HG02798 (cell line): ENCODE results near the gene PIK3R6.
A peak's percentile ranks its signal among the peaks of the same experiment; 100 is the strongest.
"Not testable (repeated sequence)": the region's sequence is repeated elsewhere in the genome, so short reads cannot be mapped to it uniquely, and the experiment has no call there.

Experiments used
- ATAC-seq: cut with Tn5 transposase; IDR thresholded peaks from one replicate; pipeline ENCODE4 v1.9.1; 2021; ENCODE audit warnings: mild to moderate bottlenecking; ENCODE audit not compliant: unreplicated experiment, poor library complexity

The PIK3R6 gene

GRCh38 chr17:8856869-8857575 lies 10.5 kb downstream of the PIK3R6 start:
- ATAC-seq: no peak

- not testable (repeated sequence) for ATAC-seq
Observed at GRCh38 chr17:8856205-8856603, 11.3 kb downstream of the PIK3R6 start.

- ATAC-seq: peak; percentile 45
Observed at GRCh38 chr17:8855477-8856204, 11.8 kb downstream of the PIK3R6 start.

- ATAC-seq: no peak
Observed at GRCh38 chr17:8851600-8851999, 15.9 kb downstream of the PIK3R6 start.

- no peak for ATAC-seq
Observed at GRCh38 chr17:8849311-8850041, 18.0 kb downstream of the PIK3R6 start.

- no peak for ATAC-seq
Observed at GRCh38 chr17:8847891-8848290, 19.6 kb downstream of the PIK3R6 start.

DNA sequence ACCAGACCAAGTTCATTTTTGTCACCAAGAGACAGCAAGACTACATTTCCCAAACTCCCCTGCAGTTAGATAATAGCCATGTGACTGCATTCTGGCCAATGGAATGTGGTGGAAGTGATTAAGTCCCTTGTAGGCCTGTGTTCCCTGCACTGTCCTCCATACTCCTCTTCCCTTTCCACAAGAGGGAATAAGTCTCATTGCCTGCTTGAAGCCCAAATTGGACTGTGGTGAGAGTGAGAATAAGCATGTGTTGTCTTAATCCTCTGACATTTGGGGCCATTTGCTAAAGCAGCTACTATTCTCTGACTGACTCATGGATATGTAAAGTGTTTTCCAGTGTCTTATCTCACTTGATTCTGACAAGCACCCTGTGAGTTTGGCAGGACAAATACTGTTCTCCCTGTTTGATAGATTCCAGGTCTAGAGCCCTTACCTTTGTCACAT lies 20.7 kb downstream of the PIK3R6 start:
- ATAC-seq: no peak

- ATAC-seq: no peak
Observed at GRCh38 chr17:8844229-8845218, 22.9 kb downstream of the PIK3R6 start.

DNA sequence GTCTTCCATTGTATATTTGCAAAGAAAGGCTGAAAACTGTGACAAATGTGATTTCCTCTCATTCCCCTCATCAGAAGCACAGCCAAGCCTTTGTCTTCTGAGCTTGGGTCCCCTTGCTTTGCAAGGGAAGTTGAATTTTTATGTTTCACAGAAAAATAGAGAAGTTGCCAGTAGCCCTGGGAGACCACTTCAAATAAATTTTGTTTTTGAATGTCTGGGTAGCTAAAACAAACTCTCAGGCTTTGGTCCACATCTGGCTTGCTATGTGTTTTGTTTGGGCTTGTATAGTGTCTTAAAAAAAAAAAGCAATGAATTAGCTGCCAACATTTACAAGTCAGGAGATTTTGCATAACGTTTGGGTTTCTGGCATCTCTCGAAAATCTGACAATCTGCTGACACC lies 24.1 kb downstream of the PIK3R6 start:
- ATAC-seq: no peak

DNA sequence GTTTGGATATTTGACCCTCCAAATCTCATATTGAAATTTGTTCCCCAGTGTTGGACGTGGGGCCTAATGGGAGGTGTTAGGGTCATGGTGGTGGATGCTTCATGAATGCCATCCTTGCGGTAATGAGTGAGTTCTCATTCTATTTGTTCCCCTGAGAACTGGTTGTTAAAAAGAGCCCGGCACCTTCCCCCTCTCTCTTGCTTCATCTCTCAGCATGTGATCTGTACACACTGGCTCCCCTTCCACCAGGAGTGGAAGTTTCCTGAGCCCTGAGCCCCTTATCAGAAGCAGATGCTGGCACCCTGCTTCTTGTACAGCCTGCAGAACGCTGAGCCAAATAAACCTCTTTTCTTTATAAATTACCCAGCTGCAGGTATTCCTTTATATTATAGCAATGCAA lies 25.6 kb downstream of the PIK3R6 start:
- ATAC-seq: no peak

GRCh38 chr17:8839410-8839935 lies 28.0 kb downstream of the PIK3R6 start:
- ATAC-seq: no peak

DNA sequence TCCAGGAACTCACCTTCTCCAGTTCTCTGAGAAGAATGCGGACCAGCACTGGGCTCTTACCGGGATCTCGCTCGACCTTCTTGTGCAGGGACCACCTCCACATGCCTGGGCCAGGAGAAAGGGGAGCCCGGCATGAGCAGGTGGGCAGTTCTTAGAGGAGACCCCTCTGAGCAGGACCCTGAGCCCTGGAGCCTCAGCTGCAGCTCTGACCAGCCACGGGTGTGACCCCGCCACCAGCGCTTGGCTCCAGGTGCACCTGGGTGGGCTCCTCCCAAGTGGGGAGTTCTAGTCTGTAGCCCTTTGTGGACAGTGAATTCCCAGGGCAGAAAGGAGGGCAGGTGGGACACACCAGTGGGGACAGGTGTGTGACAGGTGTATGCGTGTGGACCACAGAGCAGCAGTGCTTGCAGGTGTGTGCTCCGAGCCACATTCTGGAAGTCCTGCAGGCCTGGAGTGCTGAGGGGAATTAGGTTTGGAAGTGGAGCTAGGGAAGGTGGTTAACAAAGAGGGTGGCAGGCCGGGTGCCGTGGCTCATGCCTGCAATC lies 28.9 kb downstream of the PIK3R6 start:
- no peak for ATAC-seq

GRCh38 chr17:8837563-8838075 lies 29.9 kb downstream of the PIK3R6 start:
- ATAC-seq: no peak

- ATAC-seq: no peak
Observed at GRCh38 chr17:8836821-8837562, 30.5 kb downstream of the PIK3R6 start.

DNA sequence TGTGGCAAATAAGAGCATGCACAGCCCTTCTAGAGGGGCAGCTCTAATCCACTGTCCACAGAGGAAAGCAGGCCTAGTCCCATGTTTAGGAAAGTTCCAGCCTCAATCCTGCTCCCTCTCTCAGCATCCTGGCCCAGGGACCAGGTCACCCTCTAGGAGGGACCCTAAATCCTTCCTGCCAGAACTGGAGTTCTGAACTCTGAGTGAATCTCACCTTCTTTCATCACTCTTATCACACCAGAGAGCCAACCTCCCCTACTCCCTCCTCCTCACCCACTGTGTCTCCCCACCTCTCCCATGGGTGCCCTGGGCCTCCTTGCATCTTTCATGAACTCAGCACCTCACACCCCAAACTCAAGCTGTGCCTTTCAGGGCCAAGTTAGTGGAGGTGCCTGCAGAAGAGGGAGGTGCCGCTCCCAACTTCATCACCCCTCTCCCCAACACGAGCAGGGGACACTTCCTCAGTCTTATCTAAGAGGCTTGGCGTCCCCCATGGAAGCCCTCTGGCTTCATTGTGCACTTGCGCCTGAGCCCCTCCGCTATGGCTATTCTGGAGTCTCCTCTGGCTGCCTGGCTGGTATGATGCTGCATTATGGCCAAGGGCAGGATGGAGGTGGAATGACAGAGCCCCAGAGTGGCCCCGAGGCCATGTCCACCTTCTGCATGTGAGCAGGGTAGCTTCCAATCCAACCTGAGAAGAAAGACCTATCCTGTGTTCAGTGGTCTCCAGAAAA lies 31.7 kb downstream of the PIK3R6 start:
- ATAC-seq: no peak

DNA sequence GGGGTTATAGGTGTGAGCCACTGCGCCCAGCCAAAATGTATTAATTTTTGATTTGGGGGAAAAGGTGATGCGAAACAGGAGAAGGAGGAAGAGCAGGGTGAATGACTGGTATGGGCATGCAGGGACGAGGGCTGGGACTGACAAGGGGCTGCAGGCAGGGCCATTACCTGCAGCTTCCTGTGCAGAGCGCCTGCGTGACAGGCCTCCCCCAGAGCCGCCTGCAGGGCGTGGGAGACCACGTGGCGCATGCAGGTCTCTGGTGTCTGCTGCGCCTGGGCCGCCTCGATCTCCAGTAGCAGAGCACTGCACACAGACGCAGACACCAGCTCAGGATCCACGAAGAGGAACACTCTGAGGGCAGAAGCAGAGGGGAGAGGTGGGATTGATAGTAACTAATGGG lies 32.4 kb downstream of the PIK3R6 start:
- no peak for ATAC-seq

GRCh38 chr17:8832711-8833352 lies 34.6 kb downstream of the PIK3R6 start:
- ATAC-seq: no peak
